ENCODE measurements around the gene KIF1C.

Gene KIF1C

DNA sequence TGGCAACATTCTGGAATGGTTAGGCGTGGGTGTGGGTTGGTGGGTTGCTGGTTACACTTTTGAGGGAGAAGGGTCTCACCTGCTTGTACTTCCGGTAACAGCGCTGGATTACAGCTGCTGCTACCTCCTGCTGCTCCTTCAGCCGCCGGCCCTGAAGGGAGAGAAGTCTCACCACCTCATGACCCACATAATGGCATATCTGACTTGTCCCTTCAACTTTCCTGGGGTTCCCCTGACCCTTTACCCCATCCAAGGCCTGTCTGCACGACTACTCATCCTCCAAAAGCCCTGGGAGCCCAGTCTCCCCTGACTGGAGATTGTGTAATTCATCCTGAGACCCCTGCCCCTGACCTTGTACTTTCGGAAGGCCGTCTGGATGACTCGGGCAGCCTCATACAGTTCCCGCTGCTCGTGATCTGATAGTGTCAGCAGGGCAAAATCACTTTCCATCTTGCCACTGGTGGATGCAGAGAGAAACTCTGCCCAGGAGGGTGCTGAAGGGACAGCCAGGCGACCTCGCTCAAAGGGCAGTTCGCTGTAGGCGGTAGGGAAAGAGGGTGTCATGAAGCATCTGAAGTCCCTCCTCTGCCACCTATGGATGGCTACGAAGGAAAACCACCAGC is 28.1 kb upstream of the KIF1C start:
- no peak for DNase-seq

DNA sequence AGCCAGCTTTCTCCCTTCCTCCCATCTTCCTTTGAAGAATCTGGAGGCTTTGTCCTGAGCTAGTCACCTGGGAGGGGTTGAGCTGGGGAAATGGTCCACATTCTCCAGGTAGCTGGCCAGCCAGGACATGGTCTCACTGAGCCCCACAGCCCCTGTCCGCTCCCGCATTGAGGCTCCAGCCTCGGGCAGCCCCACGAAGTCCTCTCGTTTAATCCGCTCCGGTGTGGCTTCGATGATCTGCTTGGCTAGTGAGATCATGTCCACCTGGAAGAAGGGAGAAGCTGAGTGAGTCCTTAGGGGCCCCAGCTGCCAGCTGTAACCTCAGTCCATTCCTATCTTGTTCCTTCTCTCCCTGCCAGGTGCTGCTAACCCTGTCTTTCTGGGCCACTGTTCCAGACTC is 27.5 kb upstream of the KIF1C start:
- DNase-seq, result no peak

DNA sequence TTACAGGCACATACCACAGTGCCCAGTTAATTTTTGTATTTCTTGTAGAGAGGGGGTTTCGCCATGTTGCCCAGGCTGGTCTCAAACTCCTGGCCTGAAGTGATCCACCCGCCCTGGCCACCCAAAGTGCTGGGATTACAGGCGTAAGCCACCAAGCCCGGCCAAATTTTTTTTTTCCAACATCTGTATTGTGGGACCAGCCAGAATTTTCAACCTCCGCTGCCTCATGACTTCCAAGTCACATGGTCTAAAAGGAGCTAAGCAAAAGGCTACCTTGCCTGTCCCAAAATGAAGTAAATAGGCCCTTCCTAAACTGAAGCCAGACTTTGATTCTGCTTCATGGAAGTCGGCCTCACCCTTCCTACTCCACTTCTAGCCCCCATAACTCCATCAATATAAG is 25.9 kb upstream of the KIF1C start:
- DNase-seq, result no peak

DNA sequence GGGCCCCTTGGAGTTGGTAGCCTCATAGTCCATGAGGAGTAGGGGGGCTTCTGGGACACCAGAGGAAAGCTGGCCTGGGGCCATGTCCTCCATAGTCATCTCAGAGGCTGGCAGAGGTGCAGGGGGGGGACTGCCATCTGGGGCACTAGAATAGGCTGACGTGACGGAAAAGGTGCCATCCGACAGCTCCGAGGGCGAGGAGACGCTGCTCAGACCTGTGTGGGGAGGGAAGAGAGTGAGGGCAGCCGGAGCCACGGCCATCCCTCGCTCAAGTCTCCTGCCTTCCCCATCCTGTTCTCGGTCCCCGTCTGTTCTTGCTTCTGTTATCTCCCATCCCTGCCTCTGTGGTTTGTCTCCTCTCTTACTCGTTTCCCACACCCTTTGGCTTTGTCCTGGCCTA is 25.4 kb upstream of the KIF1C start:
- DNase-seq, result no peak

DNA sequence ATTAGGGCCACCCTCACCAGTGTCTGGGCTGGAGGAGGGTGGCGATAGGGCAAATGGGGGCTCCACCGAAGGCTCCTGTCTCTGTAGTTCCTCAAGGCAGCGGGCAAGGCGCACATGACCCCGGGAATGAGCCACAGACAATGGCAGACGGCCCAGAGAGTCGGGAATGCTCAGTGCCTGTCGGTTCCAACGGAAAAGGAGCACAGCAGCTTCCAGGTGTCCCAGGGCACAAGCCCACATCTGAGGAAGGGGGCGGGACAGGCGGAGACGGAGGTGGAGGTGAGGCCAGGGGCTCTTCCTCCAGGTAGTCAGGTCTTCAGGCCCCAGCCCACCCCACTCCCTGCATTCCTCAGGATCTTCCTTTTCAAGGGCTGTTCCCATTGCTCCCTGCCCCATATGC is 25.0 kb upstream of the KIF1C start:
- DNase-seq, result no peak

DNA sequence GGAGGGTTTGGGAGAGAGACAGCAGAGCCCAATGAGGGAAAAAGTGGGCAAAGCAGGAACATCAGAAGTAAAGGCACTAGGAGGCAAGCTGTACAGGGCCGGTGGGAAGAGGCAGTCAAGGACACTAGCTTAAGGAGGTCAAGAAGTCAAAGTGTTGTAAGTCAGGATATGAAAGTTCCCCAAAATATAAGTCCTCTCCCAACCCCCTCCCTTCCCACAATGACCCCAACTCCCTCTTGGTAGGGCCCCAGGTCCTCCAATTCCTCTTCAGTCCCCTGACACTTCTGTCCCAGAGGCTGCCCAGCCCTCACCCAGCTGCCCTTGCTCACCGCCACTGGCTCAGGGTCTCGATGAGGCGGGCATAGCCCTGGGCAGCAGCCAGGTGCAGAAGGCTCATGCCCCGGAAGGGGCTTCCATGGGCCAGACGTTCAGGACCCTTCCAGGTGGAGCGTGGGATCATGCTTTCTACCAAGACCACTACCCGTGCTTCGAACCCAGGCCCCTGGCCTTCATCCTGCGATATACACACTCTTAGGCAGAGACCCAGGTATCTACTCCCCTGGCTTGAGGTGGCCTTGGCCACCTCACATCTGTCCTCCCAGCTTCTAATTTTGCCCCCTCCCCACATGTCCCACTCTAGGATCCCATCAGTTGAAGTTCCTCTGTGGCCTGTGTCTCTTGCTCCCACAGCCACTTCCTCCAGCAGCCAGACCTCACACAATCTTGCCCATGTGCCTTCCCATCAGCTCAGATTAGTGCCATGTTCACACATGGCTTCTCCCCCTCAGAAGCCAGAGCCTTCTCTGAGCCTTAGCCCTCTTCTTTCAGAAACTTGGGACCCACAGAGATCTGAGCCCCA is 24.3 kb upstream of the KIF1C start:
- no peak for DNase-seq

DNA sequence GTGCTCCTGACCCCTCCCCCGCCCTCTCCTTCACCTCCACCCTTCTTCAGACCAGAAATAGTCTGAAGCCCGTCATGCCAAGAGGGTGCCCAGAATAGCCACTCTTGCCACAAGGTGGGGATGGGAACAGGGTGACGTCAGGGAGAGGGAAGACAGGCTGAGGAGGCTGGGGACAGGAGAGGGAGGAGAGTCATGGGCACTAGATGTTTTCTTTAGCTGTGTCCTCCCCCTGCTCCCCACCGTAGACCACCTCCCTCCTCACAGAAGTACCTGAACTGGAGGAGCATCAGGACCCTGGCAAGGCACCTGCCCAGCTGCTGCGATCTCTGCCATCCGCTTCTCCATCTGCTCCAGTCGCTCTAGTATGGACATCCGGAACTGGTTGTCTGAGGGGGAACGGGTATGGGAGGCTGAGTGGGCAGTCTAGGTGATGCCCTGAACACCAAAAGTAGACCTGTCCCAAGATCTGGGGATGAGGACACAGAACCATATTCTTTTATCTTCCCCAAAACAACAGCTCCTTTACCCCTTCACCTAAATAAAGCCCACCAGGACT is 23.6 kb upstream of the KIF1C start:
- no peak for DNase-seq

DNA sequence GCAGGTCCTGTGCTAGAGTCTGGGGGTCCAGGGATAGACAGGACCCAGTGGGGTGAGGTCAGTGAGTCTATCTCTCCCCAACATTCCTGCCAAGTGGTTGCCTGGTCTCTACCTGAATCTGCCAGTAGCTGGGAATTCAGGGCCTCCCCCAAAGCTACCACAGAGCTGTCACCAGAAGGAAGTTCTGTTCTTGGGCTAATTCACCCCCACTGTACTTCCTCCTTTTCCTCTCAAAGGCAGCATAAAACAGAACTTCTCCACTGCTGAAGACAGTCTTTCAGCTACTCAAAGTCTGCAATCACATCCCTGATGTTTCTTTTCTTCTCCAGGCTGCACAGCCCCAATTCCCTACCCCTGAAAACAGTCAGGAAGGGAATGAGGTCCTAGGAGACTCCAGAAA is 19.0 kb upstream of the KIF1C start:
- no peak for DNase-seq

DNA sequence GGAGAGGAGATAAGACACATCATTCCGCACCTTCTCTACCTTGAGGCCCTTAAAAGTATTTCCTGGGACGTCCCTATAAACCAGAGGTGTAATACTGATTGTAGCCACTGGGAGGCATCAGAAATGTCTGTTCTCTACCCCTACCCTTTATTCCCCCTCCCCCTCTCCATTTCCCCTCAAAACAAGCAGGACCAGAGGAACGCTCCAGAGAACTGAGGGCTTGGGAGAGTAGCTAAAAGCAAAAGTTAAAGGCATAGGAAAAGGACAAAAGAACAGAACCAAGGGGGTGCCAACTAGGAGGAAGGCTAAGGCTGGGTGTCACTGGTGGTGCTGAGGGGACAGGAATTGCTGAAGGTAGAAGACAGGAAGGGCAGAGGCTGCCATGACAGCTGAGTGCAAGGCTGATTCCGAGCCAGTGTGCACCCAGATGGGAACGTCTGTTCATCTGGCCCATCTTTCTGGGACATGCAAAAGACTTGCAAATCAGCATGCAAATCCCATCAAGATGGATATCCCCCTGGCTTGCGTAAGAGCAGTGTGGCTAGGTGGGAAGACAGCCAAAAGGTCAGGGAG is 17.0 kb upstream of the KIF1C start:
- DNase-seq, result peak; percentile 2

DNA sequence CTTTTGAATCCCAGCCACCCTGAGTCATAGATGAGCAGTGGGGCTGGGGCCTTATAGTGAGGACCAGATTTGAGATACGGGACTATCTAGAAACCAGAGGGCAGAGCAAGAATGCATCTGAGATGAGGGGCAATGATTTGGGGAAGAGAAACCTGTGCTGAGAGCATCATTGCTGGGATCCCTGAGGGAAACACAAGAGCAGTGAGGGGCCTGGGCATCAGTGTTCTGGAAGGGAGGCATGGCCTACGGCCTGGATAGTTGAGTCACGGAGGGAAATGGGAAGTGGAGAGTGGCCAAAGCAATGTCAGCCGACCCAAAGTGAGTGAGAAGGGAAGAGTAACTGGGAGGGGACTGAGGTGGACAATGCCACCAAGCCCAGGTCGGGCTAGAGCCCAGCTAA is 15.4 kb upstream of the KIF1C start:
- DNase-seq, result no peak

DNA sequence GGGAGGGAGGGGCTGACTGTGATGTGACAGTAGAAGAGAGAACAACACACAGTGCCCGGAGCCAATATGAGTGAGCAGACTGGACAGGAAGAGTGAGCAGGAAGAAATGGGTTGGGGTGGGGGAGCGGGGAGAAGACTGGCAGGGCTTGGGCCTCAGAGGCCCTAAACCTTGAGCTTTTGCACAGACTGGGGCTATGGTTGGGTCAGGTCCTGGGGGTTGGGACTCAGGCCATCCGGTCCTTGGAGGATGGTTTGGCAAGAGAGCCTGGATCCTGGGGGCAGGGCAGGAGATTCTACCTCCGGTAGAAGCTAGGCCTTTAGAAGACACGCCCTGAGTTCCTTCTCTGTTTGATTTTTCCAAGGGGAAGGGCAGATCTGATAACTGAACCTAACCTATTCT is 11.3 kb upstream of the KIF1C start:
- DNase-seq, result no peak

DNA sequence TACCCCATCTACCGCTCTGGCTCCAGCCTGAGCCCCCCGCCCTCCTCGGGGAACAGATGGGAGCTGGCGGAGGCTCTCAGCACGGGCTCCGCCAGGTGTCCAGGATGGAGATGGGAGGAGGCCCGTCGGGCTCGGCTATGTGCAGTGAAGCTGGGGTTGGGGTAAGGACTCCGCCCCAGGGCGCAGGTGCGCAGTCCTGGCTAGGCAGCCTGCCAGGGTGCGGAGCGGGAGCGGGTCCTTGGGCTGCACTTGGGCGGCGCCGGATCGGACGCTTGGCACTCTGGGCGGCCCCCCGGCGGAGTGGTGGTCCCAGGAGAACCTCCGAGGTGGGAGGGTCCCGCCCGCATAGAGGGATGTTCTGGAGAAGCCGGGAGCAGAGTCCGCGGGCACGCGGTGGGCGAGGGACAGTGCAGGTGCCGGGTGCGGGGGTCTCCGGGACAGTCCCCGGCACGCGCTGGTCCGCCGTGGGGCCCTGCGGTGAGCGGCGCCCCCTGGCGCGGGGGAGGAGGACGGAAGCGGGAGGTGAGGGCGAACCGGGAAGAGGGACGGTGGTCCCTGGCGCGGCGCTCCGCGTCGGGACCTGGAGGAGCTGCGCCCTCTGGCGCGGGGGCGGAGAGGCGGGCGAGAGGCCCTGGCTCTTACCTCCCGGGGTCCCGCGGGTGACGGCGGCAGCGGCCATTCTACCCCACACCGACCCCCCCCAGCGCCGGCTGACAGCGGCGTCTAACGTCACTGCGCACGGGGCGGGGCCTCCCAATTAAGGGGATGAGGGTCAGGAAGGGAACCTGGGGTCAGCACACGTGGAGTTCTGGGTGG is 10.6 kb upstream of the KIF1C start, which contains the start of gene CAMTA2:
Gene CAMTA2 (minus strand): TSS at position 725 of the 816 bp plus-strand sequence. CDS start 1,453 bp downstream, outside the sequence.
- peak; percentile 7 for DNase-seq

DNA sequence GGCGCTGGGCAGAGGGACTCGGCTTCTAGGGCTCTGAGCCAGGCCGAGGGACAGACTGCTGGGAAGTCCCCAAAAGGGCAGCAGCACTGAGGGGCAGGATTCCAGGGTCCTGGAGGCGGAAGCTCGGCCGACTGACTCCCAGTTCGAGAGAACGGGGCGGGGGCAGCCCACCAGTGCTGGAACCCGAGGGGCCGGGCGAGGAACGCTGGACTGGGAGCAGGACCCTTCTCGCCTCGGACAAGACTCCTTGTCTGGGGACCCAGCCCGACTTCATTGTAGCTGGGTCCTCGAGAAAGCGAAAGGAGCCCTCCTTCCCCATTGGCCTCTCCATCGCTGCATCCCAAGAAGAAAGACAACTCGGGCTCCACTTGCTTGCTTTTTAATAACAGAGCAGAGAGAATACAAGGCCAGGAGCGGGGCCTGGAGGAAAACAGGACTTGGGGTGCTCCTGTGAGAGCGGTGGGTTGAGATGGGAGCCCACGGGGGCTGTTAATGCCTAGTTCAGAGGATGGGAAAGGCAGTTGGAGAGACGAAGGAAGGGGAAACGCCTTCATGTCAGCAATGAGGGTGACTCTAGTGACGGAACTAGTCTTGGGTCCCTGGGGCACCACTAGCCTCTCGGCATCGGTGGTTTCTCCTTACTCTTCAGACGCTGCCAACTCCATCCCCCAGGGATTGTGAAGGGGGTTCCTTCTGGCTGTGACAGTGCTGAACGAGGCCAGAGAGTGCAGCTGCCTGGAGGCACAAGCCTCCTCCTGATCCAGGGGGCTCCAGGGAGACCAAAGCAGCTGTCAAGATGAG is 9.8 kb upstream of the KIF1C start:
- DNase-seq, result no peak

DNA sequence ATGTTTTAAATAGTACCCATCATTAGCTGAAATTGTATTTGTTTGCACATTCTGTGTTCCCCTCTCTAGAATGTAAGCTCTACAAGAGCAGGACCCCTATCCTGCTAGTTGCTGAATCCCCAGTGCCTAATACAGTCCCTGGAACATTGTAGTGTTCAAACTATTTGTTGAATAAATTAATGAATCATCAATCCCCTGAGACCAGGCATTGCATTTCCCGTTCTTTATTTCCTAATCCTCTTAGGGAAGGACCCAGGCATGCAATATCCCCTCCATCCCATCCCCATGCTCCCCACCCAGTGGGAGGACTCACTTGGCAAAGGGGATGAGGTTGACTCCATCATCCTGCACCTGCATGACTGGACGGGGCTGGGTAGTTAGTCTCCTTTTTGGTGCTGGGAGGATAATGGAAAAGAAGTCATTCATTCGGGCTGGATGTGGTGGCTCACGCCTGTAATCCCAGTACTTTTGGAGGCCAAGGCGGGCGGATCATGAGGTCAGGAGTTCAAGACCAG is 3.6 kb upstream of the KIF1C start:
- no peak for DNase-seq

DNA sequence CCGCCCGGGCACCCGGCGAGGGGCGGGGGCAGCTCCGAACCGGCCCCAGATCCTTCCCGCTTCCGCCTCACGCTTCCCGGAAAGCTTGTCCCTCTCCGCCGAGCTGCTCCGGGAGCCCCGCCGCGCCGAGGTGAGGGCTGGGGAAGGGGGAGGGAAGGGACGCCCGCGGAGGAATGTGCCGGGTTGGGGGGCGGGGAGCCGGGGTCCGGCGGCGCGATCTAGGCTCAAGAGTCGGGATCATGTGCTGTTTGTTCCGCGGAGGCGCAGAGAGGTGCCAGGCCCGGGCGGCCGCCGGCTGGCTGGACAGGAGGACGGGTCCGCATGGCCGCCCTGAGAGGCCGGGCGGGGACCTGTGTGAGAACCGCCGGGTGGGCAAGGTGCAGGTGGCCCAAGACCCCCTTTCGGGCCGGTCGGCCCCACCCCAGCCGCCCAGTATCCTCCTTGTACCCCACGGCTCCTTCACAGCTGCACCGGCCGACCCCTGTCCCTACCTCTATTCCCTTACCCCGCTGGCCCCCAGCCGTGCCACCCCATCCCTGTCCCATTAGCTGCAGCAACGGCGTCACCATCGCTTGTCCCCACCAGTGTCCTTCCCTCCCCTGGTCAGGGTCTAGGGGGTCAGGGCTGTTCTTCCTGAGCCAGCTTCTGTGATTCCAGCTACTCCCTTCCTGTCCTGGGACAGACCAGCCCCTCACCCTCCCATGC is 429 bp downstream of the KIF1C start:
- no peak for DNase-seq

DNA sequence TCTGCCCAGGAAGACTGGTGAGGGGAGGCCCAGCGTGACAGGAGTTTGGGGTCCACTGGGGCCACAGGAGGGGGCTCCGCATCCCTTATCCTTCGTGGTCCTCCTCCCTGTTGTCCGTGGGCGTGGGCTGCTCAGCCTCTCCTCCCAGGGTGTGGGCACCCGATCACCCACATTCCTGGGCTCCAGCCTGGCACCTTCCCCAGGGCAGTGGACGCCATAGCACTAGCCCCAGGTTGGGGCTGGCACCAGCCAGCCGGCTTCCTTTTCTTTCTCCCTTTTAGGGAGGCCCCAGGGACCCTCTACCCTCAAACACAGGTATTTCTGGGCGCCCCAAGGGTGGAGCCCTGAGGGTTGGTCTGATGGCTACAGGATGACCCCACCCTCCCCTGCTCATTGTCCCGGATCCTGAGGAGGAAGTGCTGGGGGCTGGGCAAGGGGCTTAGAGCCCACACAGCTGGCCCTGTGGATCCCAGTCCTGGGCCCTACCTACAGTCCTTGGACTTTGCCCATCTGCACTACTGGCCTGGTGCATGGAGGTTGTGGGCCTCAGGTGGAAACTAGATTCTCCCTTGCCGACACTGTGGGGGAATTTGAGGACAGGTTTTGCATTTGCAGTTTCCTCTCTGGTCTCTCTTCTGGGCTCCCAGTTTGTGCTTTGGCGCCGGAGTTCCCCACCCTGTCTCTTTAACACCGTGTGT is 1.1 kb downstream of the KIF1C start:
- no peak for DNase-seq

DNA sequence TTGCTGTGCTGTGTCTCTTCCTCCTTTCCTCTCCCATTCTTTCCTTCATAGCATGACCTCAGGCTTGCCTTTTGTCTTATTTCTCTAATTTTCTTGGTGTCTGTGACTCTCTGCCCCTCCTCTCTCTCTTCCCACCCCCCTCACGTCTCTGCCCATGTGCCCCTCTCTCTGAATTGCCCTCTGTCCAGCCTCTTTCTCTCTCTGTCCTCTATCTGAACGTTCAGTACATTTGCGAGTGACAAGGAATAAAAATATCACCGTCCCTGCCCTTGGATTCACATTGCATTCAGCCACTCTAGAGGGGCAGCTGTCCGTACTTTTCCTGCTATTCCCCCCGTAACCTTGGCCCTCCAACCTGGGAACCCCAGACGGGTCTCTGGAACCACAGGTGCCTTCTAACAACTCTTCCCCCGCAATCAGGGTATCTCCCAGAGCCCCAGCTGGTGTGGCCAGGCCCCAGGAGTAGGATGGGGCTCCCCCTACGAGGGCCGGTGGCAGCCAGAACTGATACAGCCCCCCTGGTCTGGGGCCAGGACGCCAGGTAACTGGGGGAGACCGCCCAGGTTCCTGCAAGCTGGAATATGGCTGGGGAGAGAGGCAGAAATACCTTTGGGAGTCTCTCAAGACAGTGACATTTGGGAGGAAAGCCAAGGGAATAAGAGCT is 1.8 kb downstream of the KIF1C start:
- DNase-seq, result no peak

DNA sequence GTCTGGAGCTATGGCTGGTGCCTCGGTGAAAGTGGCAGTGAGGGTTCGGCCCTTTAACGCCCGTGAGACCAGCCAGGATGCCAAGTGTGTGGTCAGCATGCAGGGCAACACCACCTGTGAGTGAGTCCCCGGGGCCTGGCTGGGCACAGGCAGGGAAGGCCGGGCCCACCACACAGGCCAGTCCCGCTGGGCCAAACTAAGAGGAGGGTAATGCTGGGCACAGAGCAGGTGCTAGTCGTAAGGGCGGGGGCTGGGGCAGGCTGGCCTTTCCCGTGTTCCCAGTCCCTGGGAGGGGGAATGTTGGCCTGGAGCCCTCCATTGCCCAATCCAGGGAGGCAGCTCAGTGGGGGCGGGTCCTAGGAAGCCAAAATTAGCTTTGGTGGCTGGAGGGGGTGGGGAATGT is 2.5 kb downstream of the KIF1C start:
- DNase-seq, result no peak

DNA sequence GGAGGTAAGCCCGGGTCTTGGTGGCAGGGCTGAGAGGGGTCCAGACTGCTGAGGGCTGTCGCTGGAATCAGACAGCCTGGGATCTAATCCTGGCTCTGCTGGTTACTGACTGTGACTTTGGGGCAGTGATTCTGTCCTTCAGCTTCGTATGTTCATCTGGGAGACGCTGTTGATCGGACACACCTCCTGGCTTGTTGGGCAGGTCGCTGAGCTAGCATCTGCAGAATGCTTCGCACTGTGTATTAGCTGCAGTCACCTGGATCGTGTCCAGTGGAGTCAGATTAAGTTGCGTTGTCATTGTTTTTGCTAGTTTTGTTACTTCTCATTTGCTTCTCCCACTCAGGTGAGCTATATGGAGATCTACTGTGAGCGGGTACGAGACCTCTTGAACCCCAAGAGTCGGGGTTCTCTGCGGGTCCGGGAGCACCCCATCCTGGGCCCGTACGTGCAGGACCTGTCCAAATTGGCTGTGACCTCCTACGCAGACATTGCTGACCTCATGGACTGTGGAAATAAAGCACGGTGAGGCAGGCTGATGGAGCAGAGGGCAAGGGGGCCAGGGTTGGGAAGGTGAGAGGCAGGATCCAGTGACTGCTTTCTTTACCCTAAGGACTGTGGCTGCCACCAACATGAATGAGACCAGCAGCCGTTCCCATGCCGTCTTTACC is 4.5 kb downstream of the KIF1C start:
- DNase-seq, result no peak
